Endothelial cell of umbilical vein (primary cell): ENCODE measurements around the gene KIAA1549. TPM values are rescaled to one million over a fixed set of nuclear protein-coding genes. Genes with fewer than 3 reads are reported as not detected.

Experiments
- BruUV-seq: library from RNA; stranded (reverse); fragments of 400-500 nt; replicated peaks from 2 replicates; lab custom pipeline; 2021; lab: Mats Ljungman, UMichigan
- CTCF ChIA-PET: fragments of 300-600, 350-600 bp; sonication (Branson Sonifier 250); formaldehyde crosslinking; loops from one replicate; lab custom pipeline; 2021; ENCODE audit warnings: antibody characterized with exemption, inconsistent platforms; lab: Charles Lee
- POLR2A ChIA-PET: fragments of 300-600, 350-600 bp; sonication (Branson Sonifier 250); formaldehyde crosslinking; loops from one replicate; lab custom pipeline; 2021; ENCODE audit warnings: antibody characterized with exemption, inconsistent platforms; lab: Charles Lee
- DNase-seq: peaks from one replicate; pipeline ENCODE4 v3.0.0-alpha.2; 2011; ENCODE audit warnings: low read depth, low spot score
- FAIRE-seq: peaks from 2 replicates; lab custom pipeline; 2011; peaks lifted over from hg19 to GRCh38; lab: Jason Lieb, UNC
- H2AFZ ChIP-seq: 2 replicates; pipeline ENCODE4 v1.6.0; 2012; ENCODE audit warnings: low read depth, low read length, control low read depth, inconsistent platforms
- H3K27ac ChIP-seq: 2 replicates; pipeline ENCODE4 v1.5.1; 2011; ENCODE audit warnings: low read depth, mild to moderate bottlenecking, control low read depth, low read length, moderate library complexity; ENCODE audit not compliant: insufficient read depth
- H3K27me3 ChIP-seq, 2 experiments: 2 replicates each; pipeline versions ENCODE4 v1.6.0 to v1.6.1; 2011; ENCODE audit warnings: low read length in 2 of 2, mixed read lengths in 1 of 2; ENCODE audit not compliant: control insufficient read depth in 2 of 2, insufficient read depth in 2 of 2
- H3K36me3 ChIP-seq, 2 experiments: 2 replicates in 1 of 2; 3 replicates in 1 of 2; pipeline ENCODE4 v1.5.1; 2011; ENCODE audit warnings: low read length in 2 of 2, mild to moderate bottlenecking in 1 of 2, moderate library complexity in 1 of 2; ENCODE audit not compliant: control insufficient read depth in 2 of 2, insufficient read depth in 2 of 2; ENCODE audit errors: extremely low read depth in 1 of 2
- H3K4me1 ChIP-seq: 3 replicates; pipeline ENCODE4 v1.5.1; 2011; ENCODE audit warnings: mild to moderate bottlenecking, low read length; ENCODE audit not compliant: control insufficient read depth, insufficient read depth; ENCODE audit errors: extremely low read depth
- H3K4me2 ChIP-seq: 2 replicates; pipeline ENCODE4 v1.6.1; 2011; ENCODE audit warnings: low read length, control low read depth, mixed read lengths; ENCODE audit not compliant: insufficient read depth
- H3K4me3 ChIP-seq, 3 experiments: fragments of 200-600 bp in 1 of 3; sonication (generic), shearing (Covaris generic) in 1 of 3; replicated peaks in 1 of 3; 2 replicates each; pipeline ENCODE4 v1.5.1; 2011 to 2016; ENCODE audit warnings: control low read depth in 3 of 3, low read length in 3 of 3, mild to moderate bottlenecking in 2 of 3, inconsistent platforms in 1 of 3, low read depth in 1 of 3, moderate library complexity in 1 of 3; ENCODE audit not compliant: insufficient read depth in 1 of 3
- H3K79me2 ChIP-seq: 2 replicates; pipeline ENCODE4 v1.6.0; 2012; ENCODE audit warnings: low read length, inconsistent platforms; ENCODE audit not compliant: control insufficient read depth, insufficient read depth
- H3K9ac ChIP-seq: replicated peaks from 2 replicates; pipeline ENCODE3; 2011; ENCODE audit warnings: low read length, control low read depth; ENCODE audit not compliant: insufficient read depth; ENCODE audit errors: extremely low read depth
- H3K9me1 ChIP-seq: replicated peaks from 3 replicates; pipeline ENCODE4 v1.6.0; 2011; ENCODE audit warnings: mild to moderate bottlenecking, low read length; ENCODE audit not compliant: control insufficient read depth, insufficient read depth; ENCODE audit errors: extremely low read depth
- H3K9me3 ChIP-seq: replicated peaks from 2 replicates; pipeline ENCODE4 v1.5.1; 2012; ENCODE audit warnings: low read length, inconsistent platforms; ENCODE audit not compliant: control insufficient read depth, insufficient read depth
- H4K20me1 ChIP-seq: replicated peaks from 2 replicates; pipeline ENCODE3; 2011; ENCODE audit warnings: mild to moderate bottlenecking, low read length; ENCODE audit not compliant: control insufficient read depth, insufficient read depth; ENCODE audit errors: extremely low read depth
- EZH2 ChIP-seq: IDR thresholded peaks from 2 replicates; pipeline ENCODE4 v1.6.1; 2012; ENCODE audit warnings: borderline replicate concordance, low read depth, mild to moderate bottlenecking, moderate library complexity, low read length, inconsistent platforms; ENCODE audit not compliant: severe bottlenecking
- FOS ChIP-seq: IDR thresholded peaks from 2 replicates; pipeline ENCODE4 v1.6.1; 2011; ENCODE audit warnings: mild to moderate bottlenecking, low read length, moderate library complexity, borderline replicate concordance; ENCODE audit not compliant: insufficient read depth
- GATA2 ChIP-seq: IDR thresholded peaks from 2 replicates; pipeline ENCODE4 v1.7.0; 2011; ENCODE audit warnings: low read depth, mild to moderate bottlenecking, moderate library complexity, mixed read lengths, low read length; ENCODE audit not compliant: insufficient read length, insufficient read depth
- MYC ChIP-seq: IDR thresholded peaks from one replicate; pipeline ENCODE4 v1.6.1; 2011; ENCODE audit warnings: mild to moderate bottlenecking, low read depth, low read length
- dilution Hi-C: fragments of 300-500 bp; cut with MboI; formaldehyde crosslinking; loops from one replicate; pipeline ENCODE4 v1.15.0; 2019; ENCODE audit warnings: low sequenced_read_pairs; ENCODE audit not compliant: extremely low pct_ligation_motif_present
- intact Hi-C: fragments of 100-400 bp; cut with micrococcal nuclease; formaldehyde crosslinking; loops from one replicate; pipeline ENCODE4 v1.10.0; 2022
- polyA plus RNA-seq, 4 experiments: library from polyadenylated mRNA; depleted of rRNA in 3 of 4; stranded (reverse) in 3 of 4; unstranded in 1 of 4; fragments of >200 nt; gene quantifications; 2 replicates each; pipeline versions ENCODE4 v1.2.1 to v1.2.3, GENCODE V29; 2011 to 2012; ENCODE audit warnings: missing spikeins in 1 of 4
- total RNA-seq: library from RNA; stranded (reverse); gene quantifications from 2 replicates; pipeline ENCODE4 v1.2.3, GENCODE V29; 2021

KIAA1549 gene
- total and polyA plus RNA-seq, 2 donors (not counting 3 experiments of a cell fraction or from before 2014, with no cell fraction given), result 4.6 to 10.9 TPM

DNA sequence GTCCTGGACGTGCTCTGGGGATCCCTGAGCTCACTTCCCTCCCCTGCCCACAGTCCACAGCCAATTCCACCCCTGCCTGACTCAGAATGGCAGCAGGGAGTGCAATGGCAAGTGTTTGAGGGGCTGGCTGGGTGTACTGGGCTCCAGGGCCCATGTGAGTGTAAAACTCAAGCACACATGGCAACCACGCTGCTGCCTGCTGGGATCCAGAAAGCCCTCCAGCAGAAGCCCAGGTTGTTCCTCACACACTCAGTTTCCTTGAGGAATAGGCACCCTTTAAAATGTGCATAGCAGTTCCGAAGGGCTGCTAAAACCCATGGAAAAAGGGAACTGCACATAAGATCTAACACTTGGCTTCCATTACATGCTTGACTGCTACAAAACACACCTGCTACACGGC, 171.8 kb downstream of the KIAA1549 start:
- dilution Hi-C loops (no loop called here), intact Hi-C loops (no loop called here)
- Histone ChIP-seq H3K27ac (no peak overlapping the region), H3K4me3 (no peak overlapping the region), H3K4me2 (no peak overlapping the region), H3K27me3 (no peaks in the 10 kb centered on the region), H3K9ac (no peak overlapping the region), H3K9me3 (no peaks in the 10 kb centered on the region), H3K36me3 (no peaks in the 10 kb centered on the region), H3K9me1 (no peaks in the 10 kb centered on the region), H3K79me2 (no peaks in the 10 kb centered on the region), H2AFZ (no peak overlapping the region), H3K4me1 (no peaks in the 10 kb centered on the region), H4K20me1 (no peaks in the 10 kb centered on the region)
- no peak for DNase-seq
- FAIRE-seq, result no peak
- TF ChIP-seq FOS (no peak), GATA2 (no peak), MYC (no peak)
- POLR2A ChIA-PET, result no interaction called here
- CTCF ChIA-PET, result no interaction called here
- no TSS peak for BruUV-seq

- intact Hi-C loops (no loop called here), dilution Hi-C loops (no loop called here)
- no TSS peak for BruUV-seq
- H3K4me3 ChIP-seq, result no peak overlapping the region
- no peaks in the 10 kb centered on the region for H3K79me2 ChIP-seq
- H3K4me2 ChIP-seq, result no peak overlapping the region
- no peaks in the 10 kb centered on the region for H3K27me3 ChIP-seq
- no peaks in the 10 kb centered on the region for H3K4me1 ChIP-seq
- FAIRE-seq, result no peak
- H3K9ac ChIP-seq, result no peak overlapping the region
- H4K20me1 ChIP-seq, result no peaks in the 10 kb centered on the region
- H3K9me1 ChIP-seq, result no peaks in the 10 kb centered on the region
- no peak for TF ChIP-seq MYC
- TF ChIP-seq EZH2, result no peak
- no peak overlapping the region for H2AFZ ChIP-seq
- no peak for DNase-seq
- POLR2A ChIA-PET, result no interaction called here
- no peak overlapping the region for H3K27ac ChIP-seq
- no peaks in the 10 kb centered on the region for H3K9me3 ChIP-seq
- CTCF ChIA-PET, result no interaction called here
- H3K36me3 ChIP-seq, result no peaks in the 10 kb centered on the region
These were observed 176.6 kb downstream of the KIAA1549 start for GRCh38 chr7:138804618-138805017.
